Mucosa of gallbladder (tissue), 1 donor: ENCODE data around the gene PYHIN1. TPM values are rescaled to one million over a fixed set of nuclear protein-coding genes. Genes with fewer than 3 reads are reported as not detected.

Source experiments
- DNase-seq: peaks from one replicate; pipeline ENCODE4 v3.0.0-alpha.2; 2020; ENCODE audit warnings: low spot score
- total RNA-seq: library from RNA; stranded (reverse); gene quantifications from one replicate; pipeline ENCODE4 v1.2.1, GENCODE V29; 2021
- donor health status: DM: no; HTN: no; CAD: no.

The PYHIN1 gene
- total RNA-seq = 3.2 TPM

GRCh38 chr1:158931055-158931737 is at the start of gene PYHIN1:
Gene PYHIN1, plus strand, starts transcription at chr1:158931552. Its CDS starts 5,359 bp downstream, at chr1:158936911.
- no peak for DNase-seq

- no peak for DNase-seq
Measured at GRCh38 chr1:158893654-158894053, 37.7 kb upstream of the PYHIN1 start.

GRCh38 chr1:158898722-158899121 is 32.6 kb upstream of the PYHIN1 start:
- DNase-seq = no peak

GRCh38 chr1:158901623-158902022 is 29.7 kb upstream of the PYHIN1 start:
- no peak for DNase-seq

GRCh38 chr1:158916085-158916484 is 15.3 kb upstream of the PYHIN1 start:
- no peak for DNase-seq

- no peak for DNase-seq
Measured at GRCh38 chr1:158924677-158925076, 6.7 kb upstream of the PYHIN1 start.

GRCh38 chr1:158930504-158930903 is 848 bp upstream of the PYHIN1 start:
- DNase-seq = peak; percentile 22

- DNase-seq = no peak
Measured at GRCh38 chr1:158932171-158932570, 819 bp downstream of the PYHIN1 start.

GRCh38 chr1:158933621-158934020 is 2.3 kb downstream of the PYHIN1 start:
- DNase-seq = no peak

- DNase-seq = no peak
Measured at GRCh38 chr1:158939180-158939579, 7.8 kb downstream of the PYHIN1 start.

GRCh38 chr1:158941317-158941716 is 10.0 kb downstream of the PYHIN1 start:
- no peak for DNase-seq

GRCh38 chr1:158942490-158942889 is 11.1 kb downstream of the PYHIN1 start:
- DNase-seq = no peak

GRCh38 chr1:158943059-158943458 is 11.7 kb downstream of the PYHIN1 start:
- DNase-seq = no peak

- DNase-seq = no peak
Measured at GRCh38 chr1:158945061-158945460, 13.7 kb downstream of the PYHIN1 start.

GRCh38 chr1:158946785-158947184 is 15.4 kb downstream of the PYHIN1 start:
- DNase-seq = no peak

- no peak for DNase-seq
Measured at GRCh38 chr1:158951956-158952355, 20.6 kb downstream of the PYHIN1 start.

- DNase-seq = no peak
Measured at GRCh38 chr1:158952416-158952815, 21.1 kb downstream of the PYHIN1 start.

GRCh38 chr1:158961178-158961577 is 29.8 kb downstream of the PYHIN1 start:
- DNase-seq = no peak

- no peak for DNase-seq
Measured at GRCh38 chr1:158962983-158963382, 31.6 kb downstream of the PYHIN1 start.

GRCh38 chr1:158969166-158969565 is 37.8 kb downstream of the PYHIN1 start:
- DNase-seq = no peak

- no peak for DNase-seq
Measured at GRCh38 chr1:158969855-158970254, 38.5 kb downstream of the PYHIN1 start.

GRCh38 chr1:158972841-158973240 is 41.5 kb downstream of the PYHIN1 start:
- DNase-seq = no peak

- no peak for DNase-seq
Measured at GRCh38 chr1:158976219-158976618, 44.9 kb downstream of the PYHIN1 start.

GRCh38 chr1:158978730-158979129 is 47.4 kb downstream of the PYHIN1 start:
- no peak for DNase-seq
